Stimulated activated CD8-positive, alpha-beta memory T cell treated with anti-CD3 and anti-CD28 coated beads, Interleukin-4, amount 100 ng/mL, for 1 hour (primary cell): Measurements from ENCODE around the gene SLC25A40.
"Not testable (repeated sequence)": the region's sequence is repeated elsewhere in the genome, so short reads cannot be mapped to it uniquely, and the experiment has no call there.

Experiments
- DNase-seq, 2 donors: peaks; one replicate each; pipeline ENCODE4 v3.0.0-alpha.2; 2020; ENCODE audit warnings: low read depth in 2 of 2, low spot score in 1 of 2

Gene SLC25A40, protein sequence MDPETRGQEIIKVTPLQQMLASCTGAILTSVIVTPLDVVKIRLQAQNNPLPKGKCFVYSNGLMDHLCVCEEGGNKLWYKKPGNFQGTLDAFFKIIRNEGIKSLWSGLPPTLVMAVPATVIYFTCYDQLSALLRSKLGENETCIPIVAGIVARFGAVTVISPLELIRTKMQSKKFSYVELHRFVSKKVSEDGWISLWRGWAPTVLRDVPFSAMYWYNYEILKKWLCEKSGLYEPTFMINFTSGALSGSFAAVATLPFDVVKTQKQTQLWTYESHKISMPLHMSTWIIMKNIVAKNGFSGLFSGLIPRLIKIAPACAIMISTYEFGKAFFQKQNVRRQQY

DNA sequence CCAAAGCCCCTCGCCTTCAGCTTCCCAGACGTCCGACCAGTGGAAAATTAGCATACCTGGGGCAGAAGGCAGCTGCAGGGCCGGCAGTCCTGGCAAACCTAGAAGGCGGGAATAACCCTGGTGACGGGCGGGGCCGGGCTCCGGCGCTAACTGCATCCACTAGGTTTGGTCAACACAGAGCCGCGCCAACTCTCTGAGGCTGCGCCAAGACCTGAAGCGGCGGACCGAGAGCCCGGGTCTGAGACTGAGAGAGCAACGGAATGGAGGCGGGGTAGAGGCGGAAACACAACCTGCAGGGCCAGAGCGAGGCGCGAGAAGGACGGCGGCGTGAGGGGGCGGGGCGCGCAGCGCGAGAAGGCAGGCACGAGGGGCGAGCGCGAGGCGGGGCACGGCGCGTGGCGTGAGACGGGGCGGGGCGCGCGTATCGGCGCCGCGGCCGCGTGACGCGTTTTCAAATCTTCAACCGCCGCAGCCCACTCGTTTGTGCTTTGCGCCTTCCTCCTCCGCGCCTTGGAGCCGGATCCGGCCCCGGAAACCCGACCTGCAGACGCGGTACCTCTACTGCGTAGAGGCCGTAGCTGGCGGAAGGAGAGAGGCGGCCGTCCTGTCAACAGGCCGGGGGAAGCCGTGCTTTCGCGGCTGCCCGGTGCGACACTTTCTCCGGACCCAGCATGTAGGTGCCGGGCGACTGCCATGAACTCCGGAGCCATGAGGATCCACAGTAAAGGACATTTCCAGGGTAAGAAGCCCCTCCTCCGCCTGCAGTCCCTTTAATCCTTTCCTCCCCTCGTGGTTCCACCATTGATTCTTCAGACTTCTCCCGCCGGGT is at the start of gene SLC25A40, which contains the start of gene DBF4:
Gene SLC25A40 (minus strand): TSS at position 321 of the 829 bp plus-strand sequence. CDS start 17,633 bp downstream, outside the sequence.
Gene DBF4 (plus strand): TSS at position 454 of the 829 bp plus-strand sequence. CDS start 240 bp downstream, at position 694.
- DNase-seq: peak; percentile 85 to 88

DNA sequence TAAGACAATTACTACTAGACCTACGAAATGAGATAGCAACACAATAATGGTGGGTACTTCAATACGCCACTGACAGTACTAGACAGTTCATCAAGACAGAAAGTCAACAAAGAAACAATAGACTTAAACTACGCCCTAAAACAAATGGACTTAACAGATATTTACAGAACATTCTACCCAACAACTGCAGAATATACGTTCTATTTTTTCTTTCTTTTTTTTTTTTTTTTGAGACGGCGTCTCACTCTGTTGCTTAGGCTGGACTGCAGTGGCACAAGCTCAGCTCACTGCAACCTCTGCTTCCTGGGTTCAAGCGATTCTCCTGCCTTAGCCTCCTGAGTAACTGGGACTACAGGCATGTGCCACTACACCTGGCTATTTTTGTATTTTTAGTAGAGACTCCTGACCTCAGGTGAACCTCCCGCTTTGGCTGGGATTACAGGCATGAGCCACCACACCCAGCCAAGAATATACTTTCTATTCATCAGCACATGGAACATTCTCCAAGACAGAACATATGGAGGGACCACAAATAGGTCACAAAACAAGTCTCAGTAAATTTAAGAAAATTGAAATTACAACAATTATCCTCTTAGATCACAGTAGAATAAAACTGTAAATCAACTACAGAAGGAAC is 46.7 kb upstream of the SLC25A40 start:
- not testable (repeated sequence) for DNase-seq

DNA sequence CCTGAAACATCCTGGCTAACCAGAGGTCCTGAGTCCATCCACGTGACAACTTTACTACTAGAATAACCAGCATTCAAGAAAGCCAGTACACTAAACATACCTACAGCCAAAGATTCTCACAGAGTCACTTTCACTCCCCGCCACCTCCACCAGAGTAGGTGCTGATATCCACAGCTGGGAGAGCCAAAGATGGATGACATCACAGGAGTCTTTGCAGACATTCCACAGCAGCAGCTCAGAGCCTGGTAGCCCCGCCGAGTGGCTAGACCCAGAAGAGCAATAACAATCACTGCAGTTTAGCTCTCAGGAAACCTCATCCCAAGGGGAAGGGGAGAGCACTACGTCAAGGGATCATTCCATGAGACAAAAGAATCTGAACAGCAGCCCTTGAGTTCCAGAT is 44.4 kb upstream of the SLC25A40 start:
- no peak for DNase-seq

DNA sequence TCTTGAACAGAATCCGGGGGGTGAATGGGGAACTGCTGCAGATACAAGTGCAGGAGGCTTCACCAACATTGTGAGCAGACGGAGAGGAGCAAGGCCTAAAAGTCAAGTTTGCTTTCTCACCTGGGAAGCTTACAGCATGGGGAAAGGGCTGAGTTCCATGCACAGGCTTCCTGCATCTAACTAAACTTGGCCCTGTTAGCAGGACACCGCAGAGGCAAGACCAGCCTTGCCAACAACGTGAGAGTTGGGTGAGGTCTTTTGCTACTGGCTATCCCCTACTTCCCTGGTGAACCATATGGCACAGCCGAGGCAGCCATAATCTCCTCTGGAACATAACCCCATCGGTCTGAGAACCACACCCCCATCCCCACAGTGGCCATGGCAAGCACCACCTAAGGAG is 43.7 kb upstream of the SLC25A40 start:
- no peak for DNase-seq

DNA sequence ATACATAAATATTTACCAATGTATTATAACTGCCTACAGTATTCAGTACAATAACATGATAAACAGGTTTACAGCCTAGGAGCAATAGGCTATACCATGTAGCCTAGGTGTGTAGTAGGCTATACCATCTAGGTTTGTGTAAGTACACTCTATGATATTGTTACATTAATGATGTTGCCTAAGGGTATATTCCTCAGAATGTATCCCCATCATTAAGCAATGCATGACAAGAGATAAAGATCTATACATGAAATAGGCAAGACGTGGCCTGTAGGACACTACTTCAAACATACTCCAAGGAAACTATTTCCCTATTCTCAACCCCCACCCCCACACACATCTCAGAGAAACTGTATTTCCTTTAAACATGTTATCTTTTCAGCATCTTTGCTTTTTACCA is 42.6 kb upstream of the SLC25A40 start:
- no peak for DNase-seq

DNA sequence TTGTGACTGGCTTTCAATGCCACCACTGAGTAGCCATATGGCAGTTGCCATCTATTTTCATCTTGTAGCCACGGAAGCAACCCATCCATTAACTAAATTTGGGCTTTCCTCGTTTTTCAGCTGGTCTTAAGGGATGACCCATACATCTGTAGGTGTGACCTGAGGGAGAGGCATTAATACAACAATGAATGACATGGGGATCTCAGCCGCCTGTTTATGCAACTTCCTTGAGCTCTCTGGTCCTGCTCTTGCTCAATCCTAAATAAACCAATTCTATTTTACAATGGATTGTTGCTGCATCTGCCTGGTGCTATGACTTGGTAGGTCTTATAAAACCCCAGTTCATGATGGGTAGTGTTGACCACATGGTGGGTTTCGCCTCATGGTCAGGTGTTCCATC is 36.0 kb upstream of the SLC25A40 start:
- no peak for DNase-seq

DNA sequence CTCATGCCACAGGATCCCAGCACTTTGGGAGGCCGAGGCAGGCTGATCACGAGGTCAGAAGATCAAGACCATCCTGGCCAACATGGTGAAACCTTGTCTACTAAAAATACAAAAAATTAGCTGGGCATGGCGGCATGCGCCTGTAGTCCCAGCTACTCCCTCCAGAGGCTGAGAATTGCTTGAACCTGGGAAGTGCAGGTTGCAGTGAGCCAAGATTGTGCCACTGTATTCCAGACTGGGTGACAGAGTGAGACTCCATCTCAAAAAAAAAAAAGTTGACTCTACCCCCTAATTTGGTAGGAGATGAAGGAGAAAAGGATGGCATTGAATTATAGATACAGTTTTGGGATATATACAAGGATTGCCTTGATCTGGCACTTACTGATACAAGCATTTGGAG is 32.7 kb upstream of the SLC25A40 start:
- not testable (repeated sequence) for DNase-seq

DNA sequence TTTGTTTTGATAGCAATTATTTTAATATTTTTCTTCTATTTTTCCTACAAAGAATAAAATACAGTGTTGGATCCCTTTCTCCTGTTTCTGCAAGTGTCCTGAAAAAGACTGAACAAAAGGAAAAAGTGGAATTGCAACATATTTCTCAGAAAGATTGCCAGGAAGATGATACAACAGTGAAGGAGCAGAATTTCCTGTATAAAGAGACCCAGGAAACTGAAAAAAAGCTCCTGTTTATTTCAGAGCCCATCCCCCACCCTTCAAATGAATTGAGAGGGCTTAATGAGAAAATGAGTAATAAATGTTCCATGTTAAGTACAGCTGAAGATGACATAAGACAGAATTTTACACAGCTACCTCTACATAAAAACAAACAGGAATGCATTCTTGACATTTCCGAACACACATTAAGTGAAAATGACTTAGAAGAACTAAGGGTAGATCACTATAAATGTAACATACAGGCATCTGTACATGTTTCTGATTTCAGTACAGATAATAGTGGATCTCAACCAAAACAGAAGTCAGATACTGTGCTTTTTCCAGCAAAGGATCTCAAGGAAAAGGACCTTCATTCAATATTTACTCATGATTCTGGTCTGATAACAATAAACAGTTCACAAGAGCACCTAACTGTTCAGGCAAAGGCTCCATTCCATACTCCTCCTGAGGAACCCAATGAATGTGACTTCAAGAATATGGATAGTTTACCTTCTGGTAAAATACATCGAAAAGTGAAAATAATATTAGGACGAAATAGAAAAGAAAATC is 31.2 kb upstream of the SLC25A40 start:
- DNase-seq: not testable (repeated sequence)

DNA sequence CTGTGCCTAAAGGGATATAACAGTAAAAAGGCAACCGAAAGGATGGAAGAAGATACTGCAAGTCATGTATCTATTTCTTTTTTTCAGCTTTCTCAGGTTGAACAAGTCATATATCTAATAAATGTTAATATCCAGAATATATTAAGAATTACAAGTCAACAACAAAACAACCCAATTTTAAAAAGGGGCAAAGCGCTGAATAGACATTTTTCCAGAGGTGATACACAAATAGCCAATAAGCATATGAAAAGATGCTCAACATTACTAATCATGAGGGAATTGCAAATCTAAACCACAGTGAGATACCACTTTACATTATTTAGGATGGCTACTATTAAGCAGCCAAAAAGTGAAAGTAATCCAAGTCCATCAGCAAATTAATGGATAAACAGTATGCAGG is 23.1 kb upstream of the SLC25A40 start:
- no peak for DNase-seq

DNA sequence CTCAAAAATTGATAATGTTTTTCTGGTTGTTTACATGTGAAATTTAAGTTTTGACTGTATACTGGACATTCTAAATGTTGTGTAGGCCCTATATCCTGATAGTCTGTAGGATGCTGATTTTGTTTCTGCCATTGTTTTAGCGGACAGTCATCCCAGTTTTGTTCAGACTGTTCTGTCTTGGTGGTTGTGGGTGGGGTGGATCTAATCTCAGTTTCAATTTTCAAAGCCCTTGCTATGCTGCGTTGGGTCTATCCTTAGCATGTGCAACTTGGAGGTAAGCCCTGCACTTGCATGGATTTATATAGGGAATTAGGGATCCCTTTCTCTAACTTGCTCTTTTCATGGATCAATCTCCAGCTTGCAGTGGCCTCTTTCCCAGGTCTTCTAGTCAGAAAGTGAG is 19.2 kb upstream of the SLC25A40 start:
- DNase-seq: no peak

DNA sequence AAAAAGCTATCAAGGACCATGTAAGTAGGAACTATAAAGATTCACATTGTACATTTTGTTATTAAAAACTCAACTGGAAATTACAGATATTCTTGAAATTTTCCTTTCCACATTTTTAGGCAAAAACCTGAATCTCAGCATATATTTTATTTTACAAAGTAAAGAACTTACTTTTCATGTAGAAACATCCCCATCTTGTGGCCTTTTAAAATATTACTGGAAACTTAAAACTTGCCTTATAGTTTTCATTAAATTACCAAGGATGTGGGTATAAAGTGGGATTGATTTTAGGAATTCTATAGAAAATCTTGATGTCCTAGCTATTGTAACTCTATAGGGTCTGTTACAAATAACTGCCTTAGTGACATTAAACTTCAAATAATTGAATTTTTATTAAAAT is 10.7 kb upstream of the SLC25A40 start:
- no peak for DNase-seq

DNA sequence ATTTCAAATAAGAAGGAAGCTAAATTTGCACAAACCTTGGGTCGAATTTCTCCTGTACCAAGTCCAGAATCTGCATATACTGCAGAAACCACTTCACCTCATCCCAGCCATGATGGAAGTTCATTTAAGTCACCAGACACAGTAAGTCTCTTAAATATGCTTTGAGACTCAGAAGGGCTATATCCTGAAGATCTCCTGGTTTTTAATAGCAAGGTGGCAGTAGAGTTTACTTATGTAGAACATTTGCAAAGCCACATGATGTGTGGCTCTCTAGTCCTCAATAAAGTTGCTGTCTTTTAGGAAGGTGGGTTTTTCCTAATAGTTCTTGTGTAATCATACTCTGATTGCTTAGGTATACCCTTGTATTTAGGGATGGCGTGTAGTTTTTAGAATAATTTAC is 8.9 kb upstream of the SLC25A40 start:
- no peak for DNase-seq

DNA sequence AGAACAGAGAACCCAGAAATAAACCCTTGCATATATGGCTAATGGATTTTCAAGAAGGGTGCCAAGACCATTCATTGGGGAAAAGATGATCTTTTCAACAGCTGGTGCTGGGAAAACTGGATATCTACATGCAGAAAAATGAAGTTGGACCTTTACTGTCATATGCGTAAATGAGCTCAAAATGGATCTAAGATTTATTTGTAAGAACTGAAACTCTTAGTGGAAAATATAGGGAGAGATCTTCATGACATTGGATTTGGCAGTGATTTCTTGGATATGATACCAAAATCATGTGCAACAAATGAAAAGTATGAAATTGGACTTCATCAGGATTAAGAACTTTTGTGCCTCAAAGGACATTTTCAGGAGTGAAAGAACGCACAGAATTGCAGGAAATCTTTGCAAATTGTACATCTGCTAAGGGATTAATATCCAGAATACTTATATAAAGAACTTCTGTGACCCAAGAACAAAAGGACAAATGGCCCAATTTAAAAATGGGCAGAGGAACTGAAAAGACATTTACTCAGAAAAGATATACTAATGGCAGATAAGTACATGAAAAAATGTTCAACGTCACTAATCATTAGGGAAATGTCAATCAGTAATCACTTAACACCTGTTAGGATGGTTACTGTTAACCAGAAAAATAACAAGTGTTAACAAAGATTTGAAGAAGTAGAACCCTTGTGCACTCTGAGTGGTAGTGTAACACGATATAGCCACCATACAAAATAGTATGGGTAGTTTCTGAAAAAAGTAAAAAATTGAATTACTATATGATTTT is 6.2 kb upstream of the SLC25A40 start:
- no peak for DNase-seq

DNA sequence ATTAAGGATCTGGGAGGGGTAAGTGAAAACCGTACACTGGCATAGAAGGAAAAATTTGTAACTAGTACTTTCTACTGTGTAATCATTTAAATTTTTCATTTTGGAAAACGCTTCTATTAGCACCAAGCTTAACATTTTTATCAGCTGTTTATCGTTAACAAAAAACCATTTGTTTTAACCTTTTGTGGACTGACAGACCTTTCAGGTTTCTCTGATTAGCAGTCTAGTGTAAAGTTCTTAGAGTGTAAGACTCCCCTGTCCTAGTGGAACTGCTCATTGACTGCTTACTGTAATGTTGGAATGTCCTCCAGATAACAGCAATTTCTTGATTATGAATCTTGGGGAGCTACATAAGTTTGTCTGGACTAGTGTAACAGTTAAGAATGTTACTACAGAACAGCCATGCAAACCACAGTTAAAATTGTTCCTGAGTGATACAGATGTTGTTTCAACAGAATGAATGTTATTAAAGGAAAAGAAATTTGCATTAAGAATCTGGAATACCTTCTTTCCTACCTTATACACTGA is 2.1 kb upstream of the SLC25A40 start:
- no peak for DNase-seq

DNA sequence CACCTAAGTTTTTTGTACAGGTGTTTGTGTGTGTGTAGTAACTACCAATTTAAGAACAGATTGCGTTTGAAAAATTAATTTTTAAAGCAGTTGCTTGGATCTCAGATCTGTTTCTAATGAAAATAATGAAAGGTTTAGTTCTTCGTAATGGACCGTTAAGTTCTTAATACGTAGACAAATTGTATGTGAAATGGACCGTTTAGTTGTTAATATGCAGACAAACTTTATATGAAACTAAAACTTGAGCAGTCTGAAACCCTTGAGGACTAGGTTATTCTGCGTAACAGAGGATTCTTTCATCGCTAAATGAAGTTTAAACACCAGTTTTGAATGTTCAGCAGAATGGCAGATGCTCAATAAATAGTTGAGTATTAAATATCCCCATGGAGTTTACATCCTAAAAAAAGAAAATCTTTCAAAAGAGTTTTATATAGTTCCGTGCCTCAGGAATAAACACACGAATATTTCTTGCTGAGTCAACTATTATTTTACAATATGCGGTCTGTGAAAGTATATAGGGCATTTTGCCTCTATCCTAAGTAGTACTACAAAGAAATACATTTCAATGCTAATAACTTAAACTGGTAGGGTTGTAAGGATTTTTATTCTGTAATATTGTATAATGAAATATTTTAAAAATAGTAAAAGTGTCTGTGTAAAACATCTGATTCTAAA is 1.3 kb upstream of the SLC25A40 start:
- DNase-seq: no peak

DNA sequence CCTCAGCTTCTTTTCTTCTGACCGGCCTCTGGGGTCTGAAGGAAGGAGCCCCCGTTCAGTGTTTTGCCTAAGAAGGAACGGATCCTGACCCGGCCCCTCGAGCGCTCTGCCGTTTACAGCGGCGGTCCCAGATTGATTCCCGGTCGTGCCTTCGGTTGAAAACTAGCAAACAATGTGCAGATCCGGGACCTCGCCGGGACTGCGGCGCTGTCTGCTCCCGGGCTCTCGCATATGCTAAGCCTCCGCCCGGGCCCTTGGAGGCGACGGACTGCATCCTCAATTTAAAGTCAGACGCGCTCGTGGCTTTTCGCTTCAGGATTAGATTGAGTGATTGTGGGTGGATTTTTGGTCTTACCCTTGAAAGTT is 692 bp upstream of the SLC25A40 start:
- DNase-seq: peak in 1 of 2 donors; percentile 11

DNA sequence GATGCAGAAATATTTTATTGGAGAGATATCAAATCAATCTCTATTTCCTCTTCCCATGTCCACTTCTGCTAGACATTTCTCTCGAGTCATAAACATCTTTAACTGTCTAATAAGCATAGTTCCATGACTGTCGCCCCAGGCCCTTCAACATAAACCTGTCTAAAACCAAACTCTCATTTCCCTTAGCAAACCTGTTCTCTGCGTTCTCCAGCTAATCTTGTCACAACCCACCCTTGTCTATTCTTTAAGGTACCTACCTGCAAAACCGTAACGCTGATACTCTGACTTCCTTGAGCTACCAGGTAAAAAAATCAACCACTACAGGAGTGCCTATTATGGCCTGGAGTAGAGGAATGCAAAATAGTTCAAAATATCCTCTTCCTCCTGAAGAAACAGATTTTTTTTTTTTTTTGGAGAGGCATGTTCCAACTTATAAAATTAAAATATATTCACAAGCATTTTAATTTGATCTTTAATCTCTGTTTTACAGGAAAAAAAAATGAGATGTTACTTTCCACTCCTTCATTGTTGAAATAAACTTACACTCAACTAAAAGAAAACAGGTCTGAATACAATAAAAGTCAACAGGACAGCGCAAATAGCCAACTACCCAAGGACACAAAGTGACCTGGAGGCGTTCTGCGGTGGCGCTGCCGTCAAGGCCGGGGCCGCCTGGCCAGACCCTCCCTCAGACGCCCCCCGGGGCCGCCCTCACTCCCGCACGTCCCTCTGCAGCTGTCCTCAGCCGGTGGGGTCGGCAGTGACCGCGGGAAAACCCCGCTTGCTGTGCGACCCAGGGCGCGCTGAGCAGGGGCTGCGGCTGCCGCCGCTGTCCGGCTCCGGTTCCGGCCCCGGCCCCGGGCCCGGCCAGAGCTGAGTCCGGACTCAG is 765 bp downstream of the SLC25A40 start:
- no peak for DNase-seq

DNA sequence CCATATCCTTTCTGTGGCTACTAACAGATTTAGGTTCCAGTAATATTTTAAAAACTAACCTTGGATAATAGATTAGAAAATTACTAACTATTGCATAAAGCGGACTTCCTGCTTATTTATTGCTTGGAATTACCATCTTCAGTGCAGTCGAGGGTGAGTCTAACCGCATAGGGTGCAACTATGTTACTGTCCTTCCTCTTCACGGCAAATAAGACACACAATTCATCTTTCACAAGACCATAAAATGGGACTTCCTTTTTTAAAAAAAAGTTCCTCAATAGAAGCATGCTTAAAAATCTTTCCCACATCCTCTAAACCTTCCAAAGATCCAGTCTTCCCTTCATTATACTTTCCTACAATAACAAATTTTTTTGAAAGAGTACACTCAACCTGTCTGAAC is 2.1 kb downstream of the SLC25A40 start:
- DNase-seq: no peak
